ENCODE data around the gene CLCF1. TPM values are rescaled to one million over a fixed set of nuclear protein-coding genes. Genes with fewer than 3 reads are reported as not detected.

CLCF1 gene
- total RNA-seq, 1 donor from 2014 or later = 1.8 TPM

GRCh38 chr11:67344264-67344663 lies 29.1 kb downstream of the CLCF1 start:
- Histone ChIP-seq H3K4me3 (ENCODE audit: low read depth, low read length) (no peak overlapping the region), H3K36me3 (ENCODE audit: control insufficient read depth, insufficient read depth, low read length) (no peaks in the 10 kb centered on the region), H3K27me3 (ENCODE audit: control insufficient read depth, insufficient read depth, low read length) (no peaks in the 10 kb centered on the region)
- no peak for TF ChIP-seq CTCF (IDR thresholded peaks at IDR 0.05; ENCODE audit: insufficient read depth, low read length, severe bottlenecking)
- FAIRE-seq (no peak), DNase-seq (ENCODE audit: low read depth) (no peak)

- no peak for DNase-seq (ENCODE audit: low read depth)
- Histone ChIP-seq H3K36me3 (ENCODE audit: control insufficient read depth, insufficient read depth, low read length) (no peaks in the 10 kb centered on the region), H3K27me3 (ENCODE audit: control insufficient read depth, insufficient read depth, low read length) (no peaks in the 10 kb centered on the region), H3K4me3 (ENCODE audit: low read depth, low read length) (no peak overlapping the region)
- no peak for FAIRE-seq
- TF ChIP-seq CTCF (IDR thresholded peaks at IDR 0.05; ENCODE audit: insufficient read depth, low read length, severe bottlenecking) = no peak
Measured at GRCh38 chr11:67337257-67337656, 36.1 kb downstream of the CLCF1 start.

GRCh38 chr11:67332081-67332691 lies 41.2 kb downstream of the CLCF1 start:
- H3K27me3 ChIP-seq (ENCODE audit: control insufficient read depth, insufficient read depth, low read length) = no peaks in the 10 kb centered on the region
- no peak for TF ChIP-seq CTCF (IDR thresholded peaks at IDR 0.05; ENCODE audit: insufficient read depth, low read length, severe bottlenecking)
- no peak overlapping the region for H3K4me3 ChIP-seq (ENCODE audit: low read depth, low read length)
- no peaks in the 10 kb centered on the region for H3K36me3 ChIP-seq (ENCODE audit: control insufficient read depth, insufficient read depth, low read length)
- FAIRE-seq = no peak
- peak; percentile 49 for DNase-seq (ENCODE audit: low read depth)

- Histone ChIP-seq H3K4me3 (ENCODE audit: low read depth, low read length) (no peak overlapping the region), H3K27me3 (ENCODE audit: control insufficient read depth, insufficient read depth, low read length) (no peaks in the 10 kb centered on the region), H3K36me3 (ENCODE audit: control insufficient read depth, insufficient read depth, low read length) (peaks cover 4% of the 10 kb centered on the region)
- no peak for FAIRE-seq
- DNase-seq (ENCODE audit: low read depth) = no peak
- TF ChIP-seq CTCF (IDR thresholded peaks at IDR 0.05; ENCODE audit: insufficient read depth, low read length, severe bottlenecking) = no peak
Measured at GRCh38 chr11:67323526-67323925, 49.9 kb downstream of the CLCF1 start.

GRCh38 chr11:67322049-67322448 lies 51.3 kb downstream of the CLCF1 start:
- no peak for TF ChIP-seq CTCF (IDR thresholded peaks at IDR 0.05; ENCODE audit: insufficient read depth, low read length, severe bottlenecking)
- no peak for FAIRE-seq
- H3K36me3 ChIP-seq (ENCODE audit: control insufficient read depth, insufficient read depth, low read length) = peaks cover 4% of the 10 kb centered on the region

GRCh38 chr11:67321313-67321871 lies 52.0 kb downstream of the CLCF1 start:
- FAIRE-seq (no peak), DNase-seq (ENCODE audit: low read depth) (no peak)
- peaks cover 4% of the 10 kb centered on the region for H3K36me3 ChIP-seq (ENCODE audit: control insufficient read depth, insufficient read depth, low read length)
- no peak overlapping the region for H3K4me3 ChIP-seq (ENCODE audit: low read depth, low read length)
- no peaks in the 10 kb centered on the region for H3K27me3 ChIP-seq (ENCODE audit: control insufficient read depth, insufficient read depth, low read length)
- no peak for TF ChIP-seq CTCF (IDR thresholded peaks at IDR 0.05; ENCODE audit: insufficient read depth, low read length, severe bottlenecking)

More at GRCh38 chr11:67322049-67322448, 51.3 kb downstream of the CLCF1 start:
- Histone ChIP-seq H3K27me3 (ENCODE audit: control insufficient read depth, insufficient read depth, low read length) (no peaks in the 10 kb centered on the region), H3K4me3 (ENCODE audit: low read depth, low read length) (no peak overlapping the region)
- no peak for DNase-seq (ENCODE audit: low read depth)

All from bronchial epithelial cell (primary cell).